ENCODE measurements around the gene RBFOX2. TPM values are rescaled to one million over a fixed set of nuclear protein-coding genes. Genes with fewer than 3 reads are reported as not detected.

The RBFOX2 gene
- total and polyA plus RNA-seq, 8 donors: 12.9 to 33.7 (median 16.7) TPM

DNA sequence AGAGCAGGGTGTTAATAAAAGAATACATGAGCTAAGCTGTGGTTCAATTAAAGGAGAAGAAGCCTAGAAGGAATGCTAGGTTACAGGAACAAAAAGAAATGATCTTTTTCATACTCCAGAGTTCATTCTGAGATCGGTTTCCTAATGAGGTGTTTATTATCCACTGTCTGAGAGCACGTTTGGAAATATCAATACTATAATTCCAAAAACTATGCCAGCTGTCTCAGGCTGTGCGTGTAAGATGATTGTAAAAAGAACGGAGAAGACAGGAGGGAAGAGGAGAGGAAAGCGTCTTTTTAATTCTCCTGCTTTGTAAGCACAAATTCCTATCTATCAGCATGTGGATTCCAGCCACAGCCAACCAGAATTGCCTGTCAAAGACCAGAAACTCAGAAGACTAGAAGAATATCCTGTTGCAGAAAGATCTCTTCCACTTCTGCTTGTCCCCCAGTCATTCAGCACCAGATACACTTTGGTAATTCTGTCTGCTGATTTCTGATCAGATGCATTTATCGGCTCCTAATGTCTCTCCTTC, 285.2 kb downstream of the RBFOX2 start:
- DNase-seq (no peak), FAIRE-seq (no peak), ATAC-seq (no peak)
- intact Hi-C loops (cut with DNase I): no loop called here
- TF ChIP-seq, protein P1, sequence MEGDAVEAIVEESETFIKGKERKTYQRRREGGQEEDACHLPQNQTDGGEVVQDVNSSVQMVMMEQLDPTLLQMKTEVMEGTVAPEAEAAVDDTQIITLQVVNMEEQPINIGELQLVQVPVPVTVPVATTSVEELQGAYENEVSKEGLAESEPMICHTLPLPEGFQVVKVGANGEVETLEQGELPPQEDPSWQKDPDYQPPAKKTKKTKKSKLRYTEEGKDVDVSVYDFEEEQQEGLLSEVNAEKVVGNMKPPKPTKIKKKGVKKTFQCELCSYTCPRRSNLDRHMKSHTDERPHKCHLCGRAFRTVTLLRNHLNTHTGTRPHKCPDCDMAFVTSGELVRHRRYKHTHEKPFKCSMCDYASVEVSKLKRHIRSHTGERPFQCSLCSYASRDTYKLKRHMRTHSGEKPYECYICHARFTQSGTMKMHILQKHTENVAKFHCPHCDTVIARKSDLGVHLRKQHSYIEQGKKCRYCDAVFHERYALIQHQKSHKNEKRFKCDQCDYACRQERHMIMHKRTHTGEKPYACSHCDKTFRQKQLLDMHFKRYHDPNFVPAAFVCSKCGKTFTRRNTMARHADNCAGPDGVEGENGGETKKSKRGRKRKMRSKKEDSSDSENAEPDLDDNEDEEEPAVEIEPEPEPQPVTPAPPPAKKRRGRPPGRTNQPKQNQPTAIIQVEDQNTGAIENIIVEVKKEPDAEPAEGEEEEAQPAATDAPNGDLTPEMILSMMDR (IDR thresholded peaks at IDR 0.05): no peak
- Histone ChIP-seq H3K27me3 (no peaks in the 10 kb centered on the region), H3K36me3 (no peaks in the 10 kb centered on the region), H3K4me3 (no peak overlapping the region), H3K4me1 (no peaks in the 10 kb centered on the region), H3K9me3 (no peaks in the 10 kb centered on the region), H3K27ac (no peak overlapping the region)
- WGBS, 2 donors: 88 to 91% methylated on average over 6 of the region's 6 CpGs

DNA sequence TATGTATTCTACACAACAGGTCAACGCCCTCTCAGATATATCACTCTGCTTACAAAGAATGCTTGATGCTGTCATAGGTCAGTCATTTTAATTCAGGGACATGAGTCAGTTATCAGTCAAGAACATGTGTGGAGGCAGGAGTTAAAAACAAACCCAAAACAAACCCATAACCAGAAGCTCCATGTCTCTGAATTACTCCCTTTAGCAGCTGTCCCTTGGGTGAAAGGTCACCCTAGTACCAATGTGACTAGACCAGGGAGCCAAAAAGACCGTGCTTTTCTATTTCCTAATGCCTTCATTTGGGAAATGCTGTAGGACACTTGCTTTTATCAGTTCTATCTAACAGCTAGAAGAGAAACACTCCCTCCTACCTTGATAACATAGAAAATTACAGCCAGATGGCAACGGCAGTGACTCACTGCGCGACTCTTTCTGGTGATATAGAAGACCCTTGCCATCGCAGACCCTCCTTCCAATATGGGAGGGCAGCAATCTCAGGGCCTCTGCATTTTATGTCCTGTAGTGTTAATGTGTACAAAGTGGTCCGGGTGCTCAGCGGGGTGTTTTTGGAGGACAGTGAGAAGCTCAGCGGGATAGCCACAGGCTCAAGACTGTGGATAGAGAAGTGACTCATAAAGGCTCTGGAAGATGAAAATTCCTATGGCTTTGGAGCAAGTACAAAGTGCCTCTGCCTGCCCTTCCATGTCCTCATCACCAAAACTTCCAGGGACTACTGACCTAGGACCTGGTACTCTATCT, 286.1 kb downstream of the RBFOX2 start:
- Histone ChIP-seq H3K36me3 (no peaks in the 10 kb centered on the region), H3K27me3 (no peaks in the 10 kb centered on the region), H3K9me3 (no peaks in the 10 kb centered on the region), H3K27ac (no peak overlapping the region), H3K4me3 (no peak overlapping the region), H3K4me1 (no peaks in the 10 kb centered on the region)
- peak in 1 of 4 donors; percentile 67 for ATAC-seq
- TF ChIP-seq, protein P1 (IDR thresholded peaks at IDR 0.05): no peak
- FAIRE-seq: no peak
- DNase-seq: no peak
- intact Hi-C loops (cut with DNase I): no loop called here
- 93% methylated on average over 9 of the region's 9 CpGs for WGBS, 2 donors

DNA sequence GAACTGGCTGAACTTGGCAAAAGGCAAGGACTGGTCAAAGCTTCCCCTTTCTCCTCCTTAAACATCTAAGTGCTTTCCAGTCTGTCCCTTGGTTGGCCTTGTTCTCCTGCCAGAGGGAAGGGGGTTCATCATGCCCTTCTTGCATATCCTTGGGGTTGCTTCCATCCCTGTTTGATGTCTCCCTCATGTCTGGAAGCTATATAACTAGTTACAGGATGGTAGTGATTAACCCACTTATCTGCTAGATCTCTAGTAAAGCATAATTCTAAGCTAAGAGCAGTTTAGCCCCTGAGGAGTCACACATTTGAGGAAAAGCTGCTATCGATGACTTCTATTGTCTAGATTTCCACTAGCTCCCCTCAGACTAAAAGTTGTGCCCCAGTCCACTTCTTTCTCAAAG, 288.0 kb downstream of the RBFOX2 start:
- H3K27ac ChIP-seq: no peak overlapping the region
- intact Hi-C loops (cut with DNase I): no loop called here
- no peaks in the 10 kb centered on the region for H3K27me3 ChIP-seq
- no peak for FAIRE-seq
- 84 to 91% methylated on average over 1 of the region's 1 CpG for WGBS, 2 donors
- TF ChIP-seq, protein P1 (IDR thresholded peaks at IDR 0.05): no peak
- H3K36me3 ChIP-seq: no peaks in the 10 kb centered on the region
- DNase-seq: no peak
- H3K9me3 ChIP-seq: no peaks in the 10 kb centered on the region
- no peak for ATAC-seq
- H3K4me3 ChIP-seq: no peak overlapping the region
- no peaks in the 10 kb centered on the region for H3K4me1 ChIP-seq

DNA sequence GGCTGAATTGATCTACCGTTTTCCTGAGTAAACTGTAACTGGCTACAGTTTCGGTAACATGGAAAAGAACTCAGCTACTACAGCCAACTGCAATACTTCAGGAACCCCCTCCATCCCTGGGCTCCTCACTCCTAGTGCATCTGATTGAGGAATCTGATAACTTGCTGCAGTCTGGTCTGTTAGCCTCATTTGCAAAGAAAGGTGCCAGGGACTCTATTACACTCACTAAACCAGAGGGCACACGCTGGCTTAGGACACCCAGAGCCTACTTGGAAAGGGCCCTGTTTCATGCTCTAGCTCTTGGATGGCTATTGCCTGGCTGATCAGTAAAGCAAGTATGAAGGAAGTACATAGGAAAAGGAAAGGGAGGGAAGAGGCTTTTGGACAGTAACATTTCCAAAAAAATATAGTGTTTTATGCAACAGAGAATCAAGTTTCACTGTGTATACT, 288.7 kb downstream of the RBFOX2 start:
- H3K4me1 ChIP-seq: no peaks in the 10 kb centered on the region
- intact Hi-C loops (cut with DNase I): no loop called here
- no peak overlapping the region for H3K4me3 ChIP-seq
- H3K27ac ChIP-seq: no peak overlapping the region
- ATAC-seq (peak in 1 of 4 donors; percentile 13), DNase-seq (no peak), FAIRE-seq (no peak)
- 75 to 80% methylated on average over 3 of the region's 3 CpGs for WGBS, 2 donors
- H3K36me3 ChIP-seq: no peaks in the 10 kb centered on the region
- no peaks in the 10 kb centered on the region for H3K27me3 ChIP-seq
- TF ChIP-seq, protein P1 (IDR thresholded peaks at IDR 0.05): no peak
- no peaks in the 10 kb centered on the region for H3K9me3 ChIP-seq

Measured in pancreas (tissue), 10 donors.